IPS-NIHi7 (cell line): Measurements from ENCODE around the gene CACNG1.
"Not testable (repeated sequence)": the region's sequence is repeated elsewhere in the genome, so short reads cannot be mapped to it uniquely, and the experiment has no call there.

Source experiments
- DNase-seq: peaks from one replicate; pipeline ENCODE4 v3.0.0; 2012; ENCODE audit warnings: mixed read lengths; ENCODE audit errors: extremely low spot score

Gene CACNG1

DNA sequence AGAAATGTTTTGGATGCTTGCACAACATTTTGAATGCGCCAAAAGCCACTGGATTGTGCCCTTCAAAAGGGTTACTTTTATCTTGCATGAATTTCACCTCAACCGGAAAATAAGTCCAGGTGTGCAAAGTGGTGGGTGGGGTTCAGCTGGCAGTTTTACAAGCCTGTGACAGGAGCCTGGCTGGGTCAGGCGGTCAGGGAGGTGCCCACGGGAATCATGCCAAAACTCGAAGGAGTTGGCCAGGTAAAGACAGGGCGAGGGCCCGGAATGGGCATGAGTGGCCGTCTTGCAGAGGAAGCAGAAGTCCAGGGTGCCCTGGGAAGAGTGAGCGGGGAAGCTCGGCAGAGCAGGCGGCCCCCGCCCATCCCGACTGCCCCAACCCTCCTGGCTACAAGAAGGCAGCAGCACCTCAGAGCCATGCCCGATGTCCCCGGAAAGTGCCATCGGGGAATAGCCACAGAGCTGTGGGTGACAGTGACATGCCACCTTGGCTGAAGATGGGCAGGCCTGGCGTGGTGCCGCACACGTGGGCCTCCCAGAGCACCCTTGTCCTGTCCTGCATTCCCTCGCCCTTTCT lies 19.1 kb upstream of the CACNG1 start:
- DNase-seq = no peak

DNA sequence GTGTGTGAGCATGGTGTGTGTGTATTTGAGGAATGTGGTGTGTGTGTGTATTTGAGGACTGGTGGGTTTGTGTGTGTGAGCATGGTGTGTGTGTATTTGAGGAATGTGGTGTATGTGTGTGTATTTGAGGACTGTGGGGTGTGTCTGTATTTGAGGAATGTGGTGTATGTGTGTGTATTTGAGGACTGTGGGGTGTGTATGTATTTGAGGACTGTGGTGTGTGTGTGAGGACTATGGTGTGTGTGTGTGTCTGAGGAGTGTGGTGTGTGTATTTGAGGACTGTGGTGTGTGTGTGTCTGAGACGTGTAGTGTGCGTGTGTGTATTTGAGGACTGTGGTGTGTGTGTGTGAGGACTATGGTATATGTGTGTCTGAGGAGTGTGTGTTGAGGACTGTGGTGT lies 18.0 kb upstream of the CACNG1 start:
- DNase-seq = no peak

DNA sequence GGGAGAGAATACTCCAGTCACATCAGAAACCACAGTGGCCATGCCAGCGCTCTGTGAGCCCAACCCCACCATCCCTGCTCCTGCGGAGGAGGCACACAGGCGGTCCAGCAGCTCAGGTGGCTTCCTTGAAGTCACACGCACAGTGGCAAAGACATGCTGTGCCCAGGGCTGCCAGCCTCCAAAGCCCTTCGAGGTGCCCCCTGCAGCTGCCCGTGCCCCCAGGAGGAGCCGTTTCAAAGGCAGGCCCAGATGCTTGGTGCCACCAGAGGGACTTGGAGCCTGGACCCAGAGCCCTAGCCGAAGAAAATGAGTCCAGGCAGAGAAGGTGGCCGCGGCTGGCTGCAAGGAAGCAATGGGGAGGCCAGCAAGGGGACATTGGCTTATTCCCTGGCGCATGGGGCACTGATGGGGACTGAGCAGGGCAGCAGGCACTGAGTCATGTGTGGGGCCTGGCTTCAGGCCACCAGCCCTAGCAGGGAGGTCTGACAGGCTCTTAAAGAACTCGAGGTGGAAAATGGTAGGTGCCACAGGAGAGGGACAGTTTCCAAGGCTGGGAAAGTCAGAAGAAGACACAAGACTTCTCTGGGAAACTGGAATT lies 17.2 kb upstream of the CACNG1 start:
- no peak for DNase-seq

DNA sequence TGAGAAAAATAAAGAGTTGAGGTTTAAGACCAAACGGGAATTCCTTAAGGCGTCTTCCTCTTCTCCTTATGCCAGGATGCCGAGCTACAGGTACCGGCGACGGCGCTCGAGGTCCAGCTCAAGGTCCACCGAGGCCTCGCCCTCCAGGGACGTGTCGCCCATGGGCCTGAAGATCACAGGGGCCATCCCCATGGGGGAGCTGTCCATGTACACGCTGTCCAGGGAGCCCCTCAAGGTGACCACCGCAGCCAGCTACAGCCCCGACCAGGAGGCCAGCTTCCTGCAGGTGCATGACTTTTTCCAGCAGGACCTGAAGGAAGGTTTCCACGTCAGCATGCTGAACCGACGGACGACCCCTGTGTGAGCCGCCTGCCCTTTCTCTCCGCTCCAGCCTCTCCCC lies 13.7 kb upstream of the CACNG1 start:
- no peak for DNase-seq

DNA sequence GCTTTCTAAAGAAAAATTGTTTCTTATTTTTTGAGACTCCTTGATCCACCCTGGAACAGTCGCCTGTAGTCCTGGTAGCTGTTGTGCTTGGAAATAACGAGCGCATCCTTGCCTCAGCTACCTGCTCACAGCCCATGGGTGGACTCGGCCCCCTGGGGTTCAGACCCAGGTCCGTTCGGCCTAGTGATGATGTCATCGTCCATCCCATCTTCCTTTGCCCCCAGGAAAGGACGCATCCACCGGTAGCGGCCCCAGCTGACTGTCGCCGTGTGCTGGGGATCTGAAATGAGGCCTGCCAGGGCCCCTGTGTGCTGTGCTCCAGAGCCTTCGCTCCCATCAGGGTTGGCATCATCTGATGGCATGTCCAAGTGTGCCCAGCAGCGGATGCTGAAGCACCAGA lies 12.0 kb upstream of the CACNG1 start:
- DNase-seq = no peak

DNA sequence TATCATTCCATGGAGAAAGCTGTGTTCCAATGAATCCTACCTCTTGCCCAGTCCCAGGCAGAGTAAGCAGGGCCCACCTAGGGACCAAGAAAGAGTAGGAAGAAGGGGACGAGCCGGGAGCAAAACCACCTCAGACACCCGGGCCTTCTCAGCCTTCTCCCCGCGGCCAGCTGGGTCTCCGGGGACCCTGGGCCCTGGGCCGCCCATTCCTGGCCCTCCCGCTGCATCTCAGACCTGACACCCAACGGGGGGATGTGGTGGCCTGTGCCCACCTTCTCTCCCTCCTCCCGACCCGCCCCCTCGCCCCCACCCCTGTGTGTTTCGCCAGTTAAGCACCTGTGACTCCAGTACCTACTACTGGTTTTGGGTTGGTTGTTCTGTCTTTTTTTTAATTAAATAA lies 11.4 kb upstream of the CACNG1 start:
- no peak for DNase-seq

DNA sequence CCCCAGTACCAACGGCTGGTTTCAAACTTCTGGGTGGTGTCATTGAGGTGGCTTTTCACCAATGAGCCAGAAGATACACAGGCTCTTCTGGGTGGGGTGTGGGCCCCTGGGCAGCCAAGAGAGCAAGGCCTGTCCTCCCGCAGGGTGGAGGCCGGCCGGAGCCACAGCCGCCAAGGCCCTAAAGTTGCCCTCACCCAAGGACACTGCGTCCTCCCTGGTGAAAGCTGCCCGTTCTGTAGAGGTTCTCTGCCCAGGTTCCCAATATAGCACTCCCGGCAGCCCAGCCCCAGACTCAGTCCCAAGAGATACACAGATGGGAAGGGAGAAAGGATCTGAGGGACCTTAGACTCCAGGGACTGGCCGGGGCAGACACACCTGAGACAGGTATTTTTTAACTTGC lies 10.7 kb upstream of the CACNG1 start:
- DNase-seq = no peak

DNA sequence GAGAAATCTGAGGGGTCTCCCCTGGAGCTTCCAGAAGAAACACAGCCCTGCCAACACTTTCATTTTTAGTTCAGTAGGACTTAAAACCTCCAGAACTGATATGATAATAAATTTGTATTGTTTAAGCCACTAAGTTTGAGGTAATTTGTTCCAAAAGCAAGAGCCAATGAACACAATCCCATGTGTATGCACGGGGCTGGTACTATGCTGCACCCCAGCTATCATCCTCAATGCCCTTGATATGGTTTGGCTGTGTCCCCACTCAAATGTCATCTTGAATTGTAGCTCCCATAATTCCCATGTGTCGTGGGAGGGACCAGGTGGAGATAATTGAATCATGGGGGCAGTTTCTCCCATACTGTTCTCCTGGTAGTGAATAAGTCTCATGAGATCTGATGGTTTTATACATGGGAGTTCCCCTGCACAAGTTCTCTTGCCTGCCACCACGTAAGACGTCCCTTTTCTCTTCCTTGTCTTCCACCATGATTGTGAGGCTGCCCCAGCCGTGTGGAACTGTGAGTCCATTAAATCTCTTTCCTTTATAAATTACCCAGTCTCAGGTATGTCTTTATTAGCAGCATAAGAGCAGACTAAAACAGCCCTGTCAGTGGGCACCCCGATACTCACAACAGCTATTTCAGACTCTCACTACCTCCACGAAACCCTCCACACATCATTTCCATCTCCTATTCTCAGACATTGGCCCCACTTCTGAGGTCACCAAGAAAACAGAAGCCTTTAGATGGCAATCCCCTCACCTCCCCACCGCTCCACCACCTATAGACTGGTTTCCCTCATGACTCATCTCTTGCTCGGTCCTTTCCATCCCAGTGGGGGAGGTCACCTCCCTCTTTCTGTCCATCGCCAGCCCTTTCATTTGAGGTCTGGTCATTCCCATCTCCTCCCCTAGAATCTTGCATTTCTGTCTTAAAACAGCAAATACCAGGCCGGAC lies 8.9 kb upstream of the CACNG1 start:
- DNase-seq = no peak

- DNase-seq = no peak
Observed at GRCh38 chr17:67038861-67039365, 5.4 kb upstream of the CACNG1 start.

- DNase-seq = no peak
Observed at GRCh38 chr17:67040652-67041051, 3.7 kb upstream of the CACNG1 start.

- not testable (repeated sequence) for DNase-seq
Observed at GRCh38 chr17:67041119-67041518, 3.2 kb upstream of the CACNG1 start.

GRCh38 chr17:67041531-67041930 lies 2.8 kb upstream of the CACNG1 start:
- no peak for DNase-seq

DNA sequence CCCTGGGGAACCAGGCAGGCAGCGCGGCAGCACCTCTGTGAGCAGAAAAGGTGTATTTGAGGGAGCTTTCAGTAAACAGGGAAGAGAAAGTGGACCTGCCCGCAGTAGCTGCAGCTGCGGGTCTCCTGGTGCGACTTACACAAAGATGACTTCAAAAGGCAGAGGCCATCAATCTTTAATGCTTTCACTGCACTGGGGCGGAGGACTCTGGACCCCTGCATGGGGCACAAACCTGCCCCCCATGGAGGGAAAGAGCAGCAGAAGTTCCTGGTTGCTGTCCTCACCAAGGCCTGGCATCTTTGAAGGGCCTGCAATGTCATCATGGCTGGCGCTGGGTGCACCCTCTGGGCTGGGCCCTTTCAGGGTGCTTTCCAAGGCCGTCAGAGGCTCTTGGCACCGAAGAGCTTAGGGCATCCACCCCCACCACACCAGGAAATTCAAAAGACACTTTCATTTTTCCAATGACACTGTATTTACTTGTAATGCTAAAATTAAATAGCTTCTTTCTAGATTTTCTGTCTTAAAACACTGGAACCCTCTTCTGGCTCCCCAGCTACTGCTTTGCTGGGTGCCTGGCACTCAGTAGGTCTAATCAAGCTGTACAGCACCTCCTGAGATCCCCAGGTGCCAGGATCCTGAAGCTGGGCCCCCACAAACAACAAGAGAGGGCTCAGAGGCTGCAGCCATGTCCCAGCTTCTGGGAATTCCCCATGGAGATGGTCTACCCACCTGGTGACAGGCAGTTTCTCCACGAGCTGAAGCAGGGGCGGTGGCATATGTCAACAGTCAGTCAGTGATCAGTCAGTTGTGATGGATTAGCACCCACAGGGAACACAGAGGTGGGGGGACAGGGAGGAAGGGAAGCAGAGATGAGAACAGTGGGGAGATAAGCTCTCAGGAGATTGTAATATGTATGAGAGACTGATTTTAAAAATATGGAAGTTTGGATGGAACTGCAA lies 2.1 kb upstream of the CACNG1 start:
- DNase-seq = no peak

- DNase-seq = no peak
Observed at GRCh38 chr17:67043283-67043682, 1.1 kb upstream of the CACNG1 start.

DNA sequence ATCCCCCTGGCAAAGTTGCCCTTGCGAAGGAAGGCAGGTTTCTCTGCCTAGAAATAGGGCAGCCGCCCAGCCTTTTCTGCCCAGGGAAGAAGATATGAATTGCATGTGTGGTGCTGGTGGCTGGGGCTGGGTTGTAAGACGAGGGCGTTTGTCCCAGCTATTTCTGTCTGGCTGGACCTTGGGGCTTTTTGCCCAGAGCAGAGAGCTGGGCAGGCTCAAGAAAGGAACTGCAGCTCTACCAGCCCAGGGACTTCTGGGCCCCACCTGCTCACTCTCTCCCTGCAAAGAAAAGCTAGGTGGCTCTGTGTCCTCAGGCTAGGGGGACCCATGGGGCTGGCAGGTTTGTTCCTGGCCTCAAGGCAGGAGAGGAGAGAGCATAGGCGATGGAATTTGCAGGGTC lies 586 bp downstream of the CACNG1 start:
- DNase-seq = no peak

DNA sequence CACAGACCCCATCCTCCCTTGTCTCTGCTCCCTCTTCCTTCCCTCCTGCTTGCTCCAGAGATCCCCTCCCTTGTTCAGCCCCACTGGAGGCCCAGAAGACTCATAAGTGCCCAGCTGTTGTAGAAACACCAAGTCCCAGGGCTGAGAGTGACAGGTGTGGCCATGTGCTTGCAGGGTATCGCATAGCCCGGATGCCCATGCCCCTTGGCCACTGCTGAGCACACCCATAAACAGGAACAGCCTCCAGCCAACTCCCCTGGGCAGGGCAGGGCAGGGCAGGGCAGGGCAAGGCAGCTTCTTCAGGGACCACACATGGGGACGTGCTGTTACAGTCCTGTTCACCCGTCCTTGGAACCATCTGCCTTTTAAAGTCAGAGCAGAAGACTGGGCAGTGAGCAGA lies 2.0 kb downstream of the CACNG1 start:
- no peak for DNase-seq

- no peak for DNase-seq
Observed at GRCh38 chr17:67047382-67047781, 3.0 kb downstream of the CACNG1 start.

DNA sequence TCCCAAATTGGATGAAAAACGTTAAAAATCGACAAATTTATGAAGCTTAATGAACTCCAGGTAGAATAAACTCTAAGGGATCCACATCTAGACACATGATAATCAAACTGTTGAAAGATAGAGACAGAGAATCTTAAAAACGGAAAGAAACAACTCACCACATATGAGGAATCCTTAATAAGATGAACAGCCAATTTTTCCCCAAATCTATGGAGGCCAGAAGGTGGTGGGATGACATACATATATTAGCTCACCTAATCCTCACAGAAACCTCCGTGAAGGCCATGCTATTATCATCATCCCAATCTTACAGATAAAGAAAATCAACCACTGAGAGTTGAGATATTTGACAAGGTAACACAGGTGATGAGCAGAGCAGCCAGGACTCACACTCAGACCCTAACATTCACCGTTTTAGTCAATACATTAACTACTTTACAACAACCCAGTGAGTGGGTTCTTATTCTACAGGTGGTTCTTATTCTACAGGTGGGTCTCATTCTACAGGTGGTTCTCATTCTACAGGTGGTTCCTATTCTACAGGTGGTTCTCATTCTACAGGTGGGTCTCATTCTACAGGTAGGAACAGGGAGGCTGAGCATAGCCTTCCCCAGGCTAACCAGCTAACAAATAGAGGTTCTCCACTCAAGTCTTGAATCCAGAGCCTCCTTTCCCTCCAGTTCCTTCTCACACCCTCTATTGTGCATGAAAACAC lies 4.8 kb downstream of the CACNG1 start:
- no peak for DNase-seq

DNA sequence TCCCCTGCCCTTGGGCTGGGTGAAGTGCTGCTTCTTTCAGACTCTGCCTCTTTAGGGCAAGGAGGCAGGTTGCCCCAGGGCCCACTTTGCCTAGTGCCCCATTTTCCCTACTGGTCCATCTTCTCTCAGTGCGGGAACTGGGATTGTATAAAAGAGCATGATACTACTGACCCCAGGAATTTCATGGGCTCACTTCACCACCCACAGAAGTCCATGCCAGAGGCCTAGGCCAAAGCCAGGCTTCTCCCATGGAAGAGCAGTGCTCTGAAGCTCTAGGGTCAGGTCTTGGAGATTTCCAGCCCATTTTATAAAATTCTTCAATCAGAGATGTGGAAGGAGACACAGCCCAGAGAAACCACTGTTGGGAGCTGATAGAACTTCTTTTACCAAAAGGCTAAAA lies 5.7 kb downstream of the CACNG1 start:
- DNase-seq = no peak

GRCh38 chr17:67050471-67051154 lies 6.3 kb downstream of the CACNG1 start:
- no peak for DNase-seq
